H1 (cell line): ENCODE data around the gene SNCAIP. TPM values are rescaled to one million over a fixed set of nuclear protein-coding genes. Genes with fewer than 3 reads are reported as not detected.

ENCODE experiments used
- CTCF ChIA-PET: fragments of 300-600 bp; sonication (Branson Sonifier 250); formaldehyde crosslinking; loops from one replicate; lab custom pipeline; 2021; ENCODE audit not compliant: partially characterized antibody; lab: Charles Lee
- POLR2A ChIA-PET: fragments of 300-600 bp; sonication (Branson Sonifier 250); formaldehyde crosslinking; loops from one replicate; lab custom pipeline; 2021; ENCODE audit warnings: inconsistent platforms; ENCODE audit not compliant: partially characterized antibody; lab: Charles Lee
- DNase-seq, 2 experiments: peaks; one replicate each; pipeline versions ENCODE4 v3.0.0 to v3.0.0-alpha.2; 2010 to 2022; ENCODE audit warnings: low spot score in 2 of 2, low read depth in 1 of 2, mixed read lengths in 1 of 2
- FAIRE-seq: peaks from 2 replicates; lab custom pipeline; 2011; peaks lifted over from hg19 to GRCh38; lab: Jason Lieb, UNC
- H2AFZ ChIP-seq: 2 replicates; pipeline ENCODE4 v1.8.1; 2012; ENCODE audit warnings: low read length, inconsistent platforms
- H2AK5ac ChIP-seq: 2 replicates; pipeline ENCODE4 v1.6.1; 2013; ENCODE audit warnings: low read depth, low read length
- H2BK120ac ChIP-seq: replicated peaks from 2 replicates; pipeline ENCODE3; 2013; ENCODE audit warnings: low read depth, low read length, inconsistent platforms
- H2BK12ac ChIP-seq: 2 replicates; pipeline ENCODE4 v1.6.1; 2013; ENCODE audit warnings: low read depth, low read length
- H2BK15ac ChIP-seq: 2 replicates; pipeline ENCODE4 v1.6.1; 2013; ENCODE audit warnings: low read length
- H2BK20ac ChIP-seq: 2 replicates; pipeline ENCODE4 v1.6.1; 2013; ENCODE audit warnings: low read length
- H2BK5ac ChIP-seq: 2 replicates; pipeline ENCODE4 v1.6.1; 2013; ENCODE audit warnings: low read depth, low read length
- H3K14ac ChIP-seq: 2 replicates; pipeline ENCODE4 v1.6.1; 2013; ENCODE audit warnings: inconsistent platforms; ENCODE audit not compliant: insufficient read length
- H3K18ac ChIP-seq: 2 replicates; pipeline ENCODE4 v1.6.1; 2013; ENCODE audit warnings: low read length; ENCODE audit errors: extremely low read depth
- H3K23ac ChIP-seq: 2 replicates; pipeline ENCODE4 v1.6.1; 2013; ENCODE audit warnings: inconsistent platforms; ENCODE audit not compliant: insufficient read length
- H3K23me2 ChIP-seq: 2 replicates; pipeline ENCODE4 v1.6.1; 2013; ENCODE audit warnings: low read depth, low read length
- H3K27ac ChIP-seq: 2 replicates; pipeline ENCODE4 v1.6.1; 2011; ENCODE audit warnings: low read depth, low read length, inconsistent platforms
- H3K27me3 ChIP-seq, 4 experiments: replicated peaks in 1 of 4; 1 replicate in 1 of 4; 2 replicates in 3 of 4; pipeline versions ENCODE4 v1.6.1 to v1.8.1; 2011 to 2013; ENCODE audit warnings: low read length in 3 of 4, mild to moderate bottlenecking in 3 of 4, inconsistent platforms in 2 of 4, mixed read lengths in 2 of 4, moderate library complexity in 1 of 4; ENCODE audit not compliant: control insufficient read depth in 3 of 4, insufficient read depth in 3 of 4; ENCODE audit errors: extremely low read depth in 1 of 4
- H3K36me3 ChIP-seq, 4 experiments: 2 replicates each; pipeline versions ENCODE4 v1.6.1 to v1.8.1; 2011 to 2013; ENCODE audit warnings: mild to moderate bottlenecking in 4 of 4, low read length in 3 of 4, moderate library complexity in 2 of 4, control low read depth in 1 of 4, inconsistent platforms in 1 of 4; ENCODE audit not compliant: insufficient read depth in 4 of 4, control insufficient read depth in 2 of 4
- H3K4ac ChIP-seq: replicated peaks from 2 replicates; pipeline ENCODE3; 2013; ENCODE audit warnings: low read length, low read depth, mixed read lengths, inconsistent platforms; ENCODE audit not compliant: insufficient read length
- H3K4me1 ChIP-seq, 4 experiments: replicated peaks in 1 of 4; 1 replicate in 1 of 4; 2 replicates in 3 of 4; pipeline versions ENCODE4 v1.6.1 to v1.8.1; 2011 to 2013; ENCODE audit warnings: low read length in 3 of 4, inconsistent platforms in 2 of 4, mixed read lengths in 1 of 4; ENCODE audit not compliant: insufficient read depth in 4 of 4, control insufficient read depth in 3 of 4
- H3K4me2 ChIP-seq, 2 experiments: 2 replicates each; pipeline versions ENCODE4 v1.6.1 to v1.8.1; 2011 to 2013; ENCODE audit warnings: low read depth in 2 of 2, low read length in 2 of 2, control low read depth in 1 of 2, inconsistent platforms in 1 of 2, mild to moderate bottlenecking in 1 of 2; ENCODE audit not compliant: insufficient read depth in 1 of 2
- H3K4me3 ChIP-seq, 4 experiments: fragments of 200-600, 300-600 bp in 1 of 4; sonication (generic), shearing (Covaris generic), sonication (Bioruptor Twin) in 1 of 4; 2 replicates each; pipeline versions ENCODE4 v1.5.1 to v1.8.1; 2011 to 2016; ENCODE audit warnings: low read length in 4 of 4, low read depth in 3 of 4, control low read depth in 2 of 4, inconsistent platforms in 2 of 4, mild to moderate bottlenecking in 2 of 4, mixed read lengths in 1 of 4, moderate library complexity in 1 of 4; ENCODE audit not compliant: insufficient read depth in 2 of 4; ENCODE audit errors: extremely low read depth in 1 of 4
- H3K56ac ChIP-seq: replicated peaks from 2 replicates; pipeline ENCODE3; 2013; ENCODE audit warnings: low read depth, mild to moderate bottlenecking, mixed read lengths, low read length, inconsistent platforms; ENCODE audit not compliant: insufficient read length
- H3K79me1 ChIP-seq: 2 replicates; pipeline ENCODE4 v1.6.1; 2013; ENCODE audit warnings: low read depth, low read length, control low read depth
- H3K79me2 ChIP-seq, 2 experiments: 2 replicates each; pipeline versions ENCODE4 v1.6.1 to v1.8.1; 2012 to 2013; ENCODE audit warnings: low read length in 2 of 2, mild to moderate bottlenecking in 2 of 2, inconsistent platforms in 1 of 2; ENCODE audit not compliant: insufficient read depth in 2 of 2, control insufficient read depth in 1 of 2
- H3K9ac ChIP-seq, 4 experiments: replicated peaks in 1 of 4; 1 replicate in 1 of 4; 2 replicates in 3 of 4; pipeline versions ENCODE4 v1.6.1 to v1.8.1; 2011 to 2013; ENCODE audit warnings: low read depth in 3 of 4, low read length in 3 of 4, control low read depth in 2 of 4, mild to moderate bottlenecking in 2 of 4, moderate library complexity in 2 of 4, inconsistent platforms in 1 of 4; ENCODE audit errors: extremely low read depth in 1 of 4
- H3K9me3 ChIP-seq, 2 experiments: 2 replicates each; pipeline versions ENCODE4 v1.6.1 to v1.8.1; 2012 to 2013; ENCODE audit warnings: mild to moderate bottlenecking in 2 of 2, moderate library complexity in 2 of 2, control low read depth in 1 of 2, inconsistent platforms in 1 of 2, low read depth in 1 of 2, low read length in 1 of 2, mixed read lengths in 1 of 2; ENCODE audit not compliant: insufficient read depth in 2 of 2
- H4K20me1 ChIP-seq, 2 experiments: replicated peaks in 1 of 2; 2 replicates each; pipeline versions ENCODE3 to v1.8.1; 2011 to 2013; ENCODE audit warnings: inconsistent platforms in 2 of 2, low read length in 2 of 2, mild to moderate bottlenecking in 1 of 2; ENCODE audit not compliant: insufficient read depth in 2 of 2, control insufficient read depth in 1 of 2
- H4K5ac ChIP-seq: 2 replicates; pipeline ENCODE4 v1.6.1; 2013; ENCODE audit warnings: low read length, low read depth, mixed read lengths, inconsistent platforms; ENCODE audit not compliant: insufficient read length
- H4K8ac ChIP-seq: 2 replicates; pipeline ENCODE4 v1.8.0; 2013; ENCODE audit warnings: mild to moderate bottlenecking, moderate library complexity, low read length, inconsistent platforms; ENCODE audit not compliant: insufficient read depth; ENCODE audit errors: extremely low read depth
- H4K91ac ChIP-seq: replicated peaks from 2 replicates; pipeline ENCODE3; 2013; ENCODE audit warnings: low read length, mixed read lengths, inconsistent platforms; ENCODE audit not compliant: insufficient read length
- EGR1 ChIP-seq: IDR thresholded peaks from 2 replicates; pipeline ENCODE4 v1.6.1; 2011; ENCODE audit warnings: low read depth, low read length, borderline replicate concordance
- KDM1A ChIP-seq: fragments of 200-600, 300-600 bp; sonication (generic); IDR thresholded peaks from 2 replicates; pipeline ENCODE4 v1.7.1; 2016; ENCODE audit warnings: mild to moderate bottlenecking, low read length, borderline replicate concordance
- KDM4A ChIP-seq: IDR thresholded peaks from one replicate; pipeline ENCODE4 v1.7.1; 2012; ENCODE audit warnings: low read depth, mild to moderate bottlenecking, moderate library complexity, low read length, inconsistent platforms; ENCODE audit not compliant: severe bottlenecking
- NANOG ChIP-seq: IDR thresholded peaks from 2 replicates; pipeline ENCODE4 v1.6.1; 2011; ENCODE audit warnings: low read length, low read depth, mild to moderate bottlenecking, inconsistent platforms; ENCODE audit not compliant: insufficient read depth, poor library complexity, severe bottlenecking
- PHF8 ChIP-seq: fragments of 200-600 bp; sonication (generic); conservative IDR thresholded peaks from 2 replicates; pipeline ENCODE4 v1.7.1; 2012; ENCODE audit warnings: low read depth, mild to moderate bottlenecking, inconsistent platforms, low read length, moderate library complexity
- POU5F1 ChIP-seq: IDR thresholded peaks from 2 replicates; pipeline ENCODE4 v1.6.1; 2011; ENCODE audit warnings: low read depth, mild to moderate bottlenecking, low read length, moderate library complexity
- SUZ12 ChIP-seq: fragments of 200-600 bp; sonication (generic); IDR thresholded peaks from 2 replicates; pipeline ENCODE4 v1.6.1; 2012; ENCODE audit warnings: mild to moderate bottlenecking, inconsistent platforms, low read length, moderate library complexity, mixed read lengths
- YY1 ChIP-seq: IDR thresholded peaks from 2 replicates; pipeline ENCODE4 v1.6.1; 2011; ENCODE audit warnings: low read depth, mild to moderate bottlenecking, low read length
- WGBS, 2 experiments: shearing (Covaris generic) in 1 of 2; methylation state at CpG; one replicate each; pipeline versions ENCODE4 v1.1.6 to v1.1.7; 2013 to 2015; ENCODE audit warnings: low lambda C conversion rate in 2 of 2, mixed read lengths in 2 of 2, inconsistent platforms in 1 of 2, low coverage in 1 of 2, missing lambda C conversion rate in 1 of 2; ENCODE audit not compliant: insufficient replicate concordance in 2 of 2, insufficient coverage in 1 of 2, insufficient read length in 1 of 2; ENCODE audit errors: extremely low coverage in 1 of 2, missing lambda C conversion rate in 1 of 2; 5-methylcytosine and 5-hydroxymethylcytosine counted together
- polyA plus RNA-seq, 7 experiments: library from polyadenylated mRNA; depleted of rRNA in 3 of 7; stranded (reverse) in 5 of 7; unstranded in 2 of 7; fragments of >200 nt in 5 of 7; fragments of 200-250 nt in 2 of 7; gene quantifications; 1 replicate in 5 of 7; 2 replicates in 1 of 7; 4 replicates in 1 of 7; pipeline versions ENCODE4 v1.2.1 to v1.2.3, GENCODE V29; 2011 to 2013; ENCODE audit warnings: missing spikeins in 2 of 7, mixed read lengths in 2 of 7
- total RNA-seq: library from RNA; stranded (reverse); fragmentation: NEBNext Ultra II Directional; extraction: Animal tissue kit (Norgen Biotek cat#: 25700); gene quantifications from 2 replicates; pipeline ENCODE4 v1.2.1, GENCODE V29; 2021

SNCAIP gene
- total and polyA plus RNA-seq, 2 of the 8 experiments (the other 6 are each of a cell fraction or from before 2014, with no cell fraction given) = 3.9 to 9.0 TPM

GRCh38 chr5:122292332-122292731 is 19.7 kb upstream of the SNCAIP start:
- H3K18ac ChIP-seq = no peak overlapping the region
- no peaks in the 10 kb centered on the region for H3K23me2 ChIP-seq
- no peak for TF ChIP-seq EGR1
- no peak for TF ChIP-seq KDM4A
- no peak for TF ChIP-seq PHF8
- no peak for TF ChIP-seq YY1
- no peak for TF ChIP-seq POU5F1
- TF ChIP-seq NANOG = no peak
- TF ChIP-seq KDM1A = no peak
- TF ChIP-seq SUZ12 = no peak
- TF ChIP-seq, all 59 proteins: peak for 0
- CTCF ChIA-PET = interaction anchor here (0.7 to 2.1 kb wide), 9 partner anchors 12 to 200 kb away, joined by 3 to 7 read pairs (median 3); no protein-coding TSS in a partner anchor
- DNase-seq (no peak), FAIRE-seq (no peak)
- H3K23ac ChIP-seq = no peak overlapping the region
- H2BK12ac ChIP-seq = no peak overlapping the region
- no peak overlapping the region for H2BK120ac ChIP-seq
- no peak overlapping the region for H3K9ac ChIP-seq
- WGBS, 2 experiments = 76% methylated on average over 2 of the region's 2 CpGs; no CpG with 5 or more reads in 1 of the 2 experiments
- H2BK15ac ChIP-seq = no peak overlapping the region
- H3K27ac ChIP-seq = no peak overlapping the region
- H3K9me3 ChIP-seq = no peaks in the 10 kb centered on the region
- no peaks in the 10 kb centered on the region for H3K36me3 ChIP-seq
- no peak overlapping the region for H2BK5ac ChIP-seq
- H3K4me3 ChIP-seq = no peak overlapping the region
- no peak overlapping the region for H4K91ac ChIP-seq
- no peak overlapping the region for H3K56ac ChIP-seq
- no peaks in the 10 kb centered on the region for H3K27me3 ChIP-seq
- H4K8ac ChIP-seq = no peak overlapping the region
- no peak overlapping the region for H3K4ac ChIP-seq
- H2AK5ac ChIP-seq = no peak overlapping the region
- no peaks in the 10 kb centered on the region for H4K20me1 ChIP-seq
- H2BK20ac ChIP-seq = no peak overlapping the region
- no peak overlapping the region for H3K14ac ChIP-seq
- H3K79me2 ChIP-seq = no peaks in the 10 kb centered on the region
- no peaks in the 10 kb centered on the region for H3K79me1 ChIP-seq
- H3K4me1 ChIP-seq = peaks cover 3 to 11% (median 7%) of the 10 kb centered on the region in 4 experiments; a peak in 5 of 7 replicates
- POLR2A ChIA-PET = no interaction called here
- H3K4me2 ChIP-seq = no peak overlapping the region
- no peak overlapping the region for H4K5ac ChIP-seq
- no peak overlapping the region for H2AFZ ChIP-seq
